Fibroblast of skin of right quadriceps (primary cell): ENCODE results near the gene USP48.
A peak's percentile ranks its signal among the peaks of the same experiment; 100 is the strongest.
"Not testable (repeated sequence)": the region's sequence is repeated elsewhere in the genome, so short reads cannot be mapped to it uniquely, and the experiment has no call there.

Source experiments
- DNase-seq: peaks from one replicate; pipeline ENCODE4 v3.0.0-alpha.2; 2013

Gene USP48

GRCh38 chr1:21774835-21775549, 8.0 kb downstream of the USP48 start:
- DNase-seq: no peak

- no peak for DNase-seq
These were observed 9.4 kb downstream of the USP48 start for GRCh38 chr1:21773585-21773984.

GRCh38 chr1:21771672-21772071, 11.3 kb downstream of the USP48 start:
- DNase-seq: not testable (repeated sequence)

- not testable (repeated sequence) for DNase-seq
These were observed 12.3 kb downstream of the USP48 start for GRCh38 chr1:21770602-21771001.

- no peak for DNase-seq
These were observed 12.7 kb downstream of the USP48 start for GRCh38 chr1:21770201-21770600.

GRCh38 chr1:21767106-21767505, 15.8 kb downstream of the USP48 start:
- DNase-seq: not testable (repeated sequence)

- DNase-seq: no peak
These were observed 16.7 kb downstream of the USP48 start for GRCh38 chr1:21766210-21766609.

- DNase-seq: peak; percentile 92
These were observed 18.1 kb downstream of the USP48 start for GRCh38 chr1:21764615-21765423.

GRCh38 chr1:21763694-21764419, 19.1 kb downstream of the USP48 start:
- DNase-seq: no peak

GRCh38 chr1:21763236-21763635, 19.7 kb downstream of the USP48 start:
- DNase-seq: no peak

GRCh38 chr1:21762022-21762404, 20.9 kb downstream of the USP48 start:
- no peak for DNase-seq

- no peak for DNase-seq
These were observed 21.9 kb downstream of the USP48 start for GRCh38 chr1:21761052-21761451.

- no peak for DNase-seq
These were observed 23.1 kb downstream of the USP48 start for GRCh38 chr1:21759818-21760217.

GRCh38 chr1:21759182-21759581, 23.8 kb downstream of the USP48 start:
- DNase-seq: no peak

GRCh38 chr1:21758614-21759013, 24.3 kb downstream of the USP48 start:
- DNase-seq: no peak

GRCh38 chr1:21756393-21757089, 26.4 kb downstream of the USP48 start:
- no peak for DNase-seq

GRCh38 chr1:21755067-21755466, 27.9 kb downstream of the USP48 start:
- DNase-seq: no peak

GRCh38 chr1:21754583-21754982, 28.4 kb downstream of the USP48 start:
- DNase-seq: no peak

- no peak for DNase-seq
These were observed 30.8 kb downstream of the USP48 start for GRCh38 chr1:21752186-21752585.

GRCh38 chr1:21751281-21751680, 31.7 kb downstream of the USP48 start:
- DNase-seq: no peak

- no peak for DNase-seq
These were observed 32.1 kb downstream of the USP48 start for GRCh38 chr1:21750841-21751240.

- no peak for DNase-seq
These were observed 33.0 kb downstream of the USP48 start for GRCh38 chr1:21749859-21750468.

GRCh38 chr1:21749109-21749508, 33.8 kb downstream of the USP48 start:
- no peak for DNase-seq
